Measurements from ENCODE around the gene ASMTL.
"Not testable (repeated sequence)": the region's sequence is repeated elsewhere in the genome, so short reads cannot be mapped to it uniquely, and the experiment has no call there.

Gene ASMTL

GRCh38 chrX:1455948-1456280 lies 3.2 kb upstream of the ASMTL start:
- no peak for DNase-seq (ENCODE audit: low read depth in 2 of 2)

GRCh38 chrX:1453951-1454785 lies 1.5 kb upstream of the ASMTL start:
- DNase-seq (ENCODE audit: low read depth in 2 of 2), result peak; percentile 92 to 93

- DNase-seq (ENCODE audit: low read depth in 2 of 2), result peak in 1 of 2 donors; percentile 61
Measured at GRCh38 chrX:1453395-1453783, 680 bp upstream of the ASMTL start.

GRCh38 chrX:1451661-1452515 lies 821 bp downstream of the ASMTL start:
- no peak for DNase-seq (ENCODE audit: low read depth in 2 of 2)

- DNase-seq (ENCODE audit: low read depth in 2 of 2), result no peak
Measured at GRCh38 chrX:1451251-1451660, 1.5 kb downstream of the ASMTL start.

GRCh38 chrX:1450361-1451161 lies 2.1 kb downstream of the ASMTL start:
- DNase-seq (ENCODE audit: low read depth in 2 of 2), result no peak

- DNase-seq (ENCODE audit: low read depth in 2 of 2), result no peak
Measured at GRCh38 chrX:1449823-1450149, 2.9 kb downstream of the ASMTL start.

GRCh38 chrX:1449036-1449822 lies 3.5 kb downstream of the ASMTL start:
- DNase-seq (ENCODE audit: low read depth in 2 of 2), result no peak

- not testable (repeated sequence) for DNase-seq (ENCODE audit: low read depth in 2 of 2)
Measured at GRCh38 chrX:1448573-1449001, 4.1 kb downstream of the ASMTL start.

GRCh38 chrX:1447969-1448572 lies 4.6 kb downstream of the ASMTL start:
- DNase-seq (ENCODE audit: low read depth in 2 of 2), result not testable (repeated sequence)

- DNase-seq (ENCODE audit: low read depth in 2 of 2), result not testable (repeated sequence)
Measured at GRCh38 chrX:1446984-1447968, 5.4 kb downstream of the ASMTL start.

- DNase-seq (ENCODE audit: low read depth in 2 of 2), result no peak
Measured at GRCh38 chrX:1444561-1445500, 7.9 kb downstream of the ASMTL start.

GRCh38 chrX:1443496-1444075 lies 9.1 kb downstream of the ASMTL start:
- no peak for DNase-seq (ENCODE audit: low read depth in 2 of 2)

- no peak for DNase-seq (ENCODE audit: low read depth in 2 of 2)
Measured at GRCh38 chrX:1442724-1443367, 9.9 kb downstream of the ASMTL start.

- DNase-seq (ENCODE audit: low read depth in 2 of 2), result no peak
Measured at GRCh38 chrX:1442016-1442665, 10.6 kb downstream of the ASMTL start.

- no peak for DNase-seq (ENCODE audit: low read depth in 2 of 2)
Measured at GRCh38 chrX:1440506-1440905, 12.2 kb downstream of the ASMTL start.

GRCh38 chrX:1435241-1435895 lies 17.3 kb downstream of the ASMTL start:
- DNase-seq (ENCODE audit: low read depth in 2 of 2), result no peak

Data from activated CD4-positive, alpha-beta T cell treated with anti-CD3 and anti-CD28 coated beads for 24 hours (primary cell).